ENCODE results near the gene SOCS4.
"Not testable (repeated sequence)": the region's sequence is repeated elsewhere in the genome, so short reads cannot be mapped to it uniquely, and the experiment has no call there.

The SOCS4 gene, protein sequence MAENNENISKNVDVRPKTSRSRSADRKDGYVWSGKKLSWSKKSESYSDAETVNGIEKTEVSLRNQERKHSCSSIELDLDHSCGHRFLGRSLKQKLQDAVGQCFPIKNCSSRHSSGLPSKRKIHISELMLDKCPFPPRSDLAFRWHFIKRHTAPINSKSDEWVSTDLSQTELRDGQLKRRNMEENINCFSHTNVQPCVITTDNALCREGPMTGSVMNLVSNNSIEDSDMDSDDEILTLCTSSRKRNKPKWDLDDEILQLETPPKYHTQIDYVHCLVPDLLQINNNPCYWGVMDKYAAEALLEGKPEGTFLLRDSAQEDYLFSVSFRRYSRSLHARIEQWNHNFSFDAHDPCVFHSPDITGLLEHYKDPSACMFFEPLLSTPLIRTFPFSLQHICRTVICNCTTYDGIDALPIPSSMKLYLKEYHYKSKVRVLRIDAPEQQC

DNA sequence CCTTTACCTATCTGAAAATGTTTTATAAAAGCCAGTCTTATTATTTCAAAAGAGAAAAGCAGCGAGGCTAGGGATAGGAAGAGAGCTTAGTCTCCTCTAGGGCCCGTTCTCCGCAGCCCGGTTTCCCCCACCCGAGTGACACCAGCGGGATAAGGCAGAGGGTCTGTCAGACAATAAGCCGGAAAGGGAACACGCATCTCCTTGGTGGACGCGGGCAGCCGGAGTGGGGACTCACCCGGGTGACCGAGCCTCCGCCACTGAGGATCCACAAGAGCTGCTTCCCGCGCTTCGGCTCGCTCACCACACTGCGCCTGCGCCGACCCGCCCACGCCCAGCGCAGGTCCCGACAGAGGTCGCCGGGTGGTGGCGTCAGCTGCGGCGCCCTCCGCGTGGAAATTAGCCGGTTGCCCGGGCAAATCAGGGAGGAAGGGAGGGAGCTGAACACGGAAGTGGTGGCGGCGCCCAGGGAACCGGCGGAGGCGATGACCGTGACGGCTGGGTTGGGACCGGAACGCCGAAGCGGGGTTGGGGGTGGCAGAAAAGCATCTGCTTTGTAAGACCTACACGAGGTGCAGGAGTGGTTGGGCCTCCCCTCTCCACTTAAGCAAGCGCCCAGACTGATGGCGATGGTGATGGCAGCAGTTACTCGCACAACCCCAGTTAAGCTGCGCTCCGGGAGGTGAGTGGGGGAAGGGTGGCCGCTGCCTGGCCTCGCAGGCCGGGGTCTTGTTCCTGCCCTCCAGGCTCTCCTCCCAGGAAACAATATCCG, at the start of gene SOCS4, which contains the start of gene WDHD1:
SOCS4 (plus strand) TSS at position 444 of the 769 bp plus-strand sequence. CDS start 15,806 bp downstream, outside the sequence.
WDHD1 (minus strand) TSS at position 307 of the 769 bp plus-strand sequence. CDS start 312 bp downstream, outside the sequence.
- DNase-seq (ENCODE audit: low spot score) = peak; percentile 88

DNA sequence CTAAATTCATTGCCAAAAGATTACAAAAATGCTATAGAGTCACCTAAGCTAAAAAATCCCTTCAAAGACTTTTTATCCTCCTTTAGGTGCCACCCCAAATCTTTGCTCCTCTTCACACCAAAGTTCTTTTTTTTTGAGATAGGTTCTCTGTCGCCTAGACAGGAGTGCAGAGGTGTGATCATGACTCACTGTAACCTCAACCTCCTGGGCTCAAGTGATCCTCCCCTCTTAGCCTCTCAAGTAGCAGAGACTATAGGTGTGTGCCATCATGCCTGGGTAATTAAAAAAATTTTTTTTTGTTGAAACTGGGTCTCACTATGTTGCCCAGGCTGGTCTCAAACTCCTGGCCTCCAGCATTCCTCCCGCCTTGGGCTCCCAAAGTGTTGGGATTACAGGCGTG, 48.0 kb upstream of the SOCS4 start:
- DNase-seq (ENCODE audit: low spot score) = no peak

DNA sequence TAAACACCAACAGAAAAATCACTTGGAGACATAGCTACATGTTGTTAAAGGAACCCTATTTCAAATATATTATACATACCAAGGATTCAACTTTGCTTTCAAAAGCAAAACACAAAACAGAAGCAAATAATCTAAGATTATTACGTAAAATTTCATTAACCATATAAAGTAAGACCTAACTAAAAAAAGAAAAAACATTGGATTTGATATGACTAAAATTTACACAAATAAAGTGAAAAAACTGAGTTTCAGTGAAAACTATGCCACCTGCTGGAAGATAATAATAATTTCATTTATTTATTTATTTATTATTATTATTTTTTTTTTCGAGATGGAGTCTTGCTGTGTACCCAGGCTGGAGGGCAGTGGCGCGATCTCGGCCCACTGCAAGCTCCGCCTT, 45.3 kb upstream of the SOCS4 start:
- no peak for DNase-seq (ENCODE audit: low spot score)

DNA sequence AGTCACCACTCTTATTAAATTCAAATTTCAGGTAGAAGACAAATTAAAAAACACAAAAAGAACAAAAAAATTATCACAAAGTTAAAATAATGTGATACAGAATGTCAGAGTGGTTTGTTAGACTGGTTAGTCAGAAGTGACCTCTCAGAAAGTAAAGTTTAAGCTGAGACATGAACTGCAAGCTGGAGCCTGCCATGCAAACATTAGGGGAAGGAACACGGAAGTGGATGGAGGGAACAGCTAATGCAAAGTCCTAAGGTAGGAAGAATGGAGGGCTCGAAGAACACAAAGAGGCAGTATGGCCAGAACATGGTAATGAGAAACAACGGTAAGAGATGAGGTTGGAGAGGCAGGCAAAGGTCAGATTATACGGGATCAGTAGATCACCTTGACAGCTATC, 41.9 kb upstream of the SOCS4 start:
- DNase-seq (ENCODE audit: low spot score) = no peak

DNA sequence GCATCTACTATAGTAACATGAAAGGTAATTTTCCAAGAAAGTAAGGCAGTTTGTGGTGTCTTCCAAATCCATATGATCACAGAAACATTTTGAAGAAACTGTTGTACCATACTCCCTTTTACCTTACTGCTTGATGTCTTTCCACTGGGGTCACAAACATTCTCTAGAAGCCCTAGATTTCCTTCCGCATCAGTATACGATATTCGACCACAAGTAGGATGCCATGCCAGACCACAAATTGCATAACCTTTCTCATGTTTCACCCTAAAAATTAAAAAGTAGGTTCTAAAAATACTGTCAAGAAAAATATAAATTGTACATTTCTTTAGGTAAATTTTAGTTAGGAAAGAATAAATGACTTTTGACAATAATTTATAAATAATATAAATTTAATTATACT, 26.7 kb upstream of the SOCS4 start:
- DNase-seq (ENCODE audit: low spot score) = no peak

DNA sequence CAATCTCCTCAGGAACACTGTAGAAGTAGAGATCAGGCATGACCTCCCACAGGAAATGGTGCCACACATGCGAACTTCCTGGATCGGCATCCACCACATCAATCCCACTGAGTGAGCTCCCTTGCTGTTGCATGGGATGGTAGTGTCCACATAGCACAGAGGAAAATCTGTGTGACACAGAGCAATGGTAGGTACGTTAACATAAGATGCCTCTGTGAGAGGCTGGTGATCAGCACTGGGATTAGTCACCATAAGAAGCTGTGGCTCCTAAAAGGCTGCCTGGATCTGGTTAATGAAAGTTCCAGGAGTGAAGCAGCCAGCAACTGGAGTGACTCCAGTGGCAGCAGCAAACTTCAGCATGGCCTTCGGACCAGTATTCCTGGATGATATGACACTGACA, 22.0 kb upstream of the SOCS4 start:
- DNase-seq (ENCODE audit: low spot score) = no peak

DNA sequence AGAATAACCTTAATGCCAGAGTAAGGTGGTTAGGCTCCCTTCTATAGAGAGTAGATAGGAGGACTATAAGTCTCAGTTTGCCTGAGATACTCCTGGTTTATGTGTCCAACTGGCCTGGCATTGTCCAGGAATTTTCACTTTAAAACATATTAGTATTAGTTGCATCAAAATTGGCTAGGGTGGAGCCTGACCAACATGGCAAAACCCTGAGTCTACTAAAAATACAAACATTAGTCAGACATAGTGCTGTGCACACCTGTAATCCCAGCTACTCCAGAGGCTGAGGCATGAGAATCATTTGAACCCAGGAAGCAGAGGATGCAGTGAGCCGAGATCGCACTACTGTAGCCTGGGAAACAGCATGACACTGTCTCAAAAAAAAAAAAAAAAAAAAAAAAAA, 12.0 kb upstream of the SOCS4 start:
- DNase-seq (ENCODE audit: low spot score) = no peak

DNA sequence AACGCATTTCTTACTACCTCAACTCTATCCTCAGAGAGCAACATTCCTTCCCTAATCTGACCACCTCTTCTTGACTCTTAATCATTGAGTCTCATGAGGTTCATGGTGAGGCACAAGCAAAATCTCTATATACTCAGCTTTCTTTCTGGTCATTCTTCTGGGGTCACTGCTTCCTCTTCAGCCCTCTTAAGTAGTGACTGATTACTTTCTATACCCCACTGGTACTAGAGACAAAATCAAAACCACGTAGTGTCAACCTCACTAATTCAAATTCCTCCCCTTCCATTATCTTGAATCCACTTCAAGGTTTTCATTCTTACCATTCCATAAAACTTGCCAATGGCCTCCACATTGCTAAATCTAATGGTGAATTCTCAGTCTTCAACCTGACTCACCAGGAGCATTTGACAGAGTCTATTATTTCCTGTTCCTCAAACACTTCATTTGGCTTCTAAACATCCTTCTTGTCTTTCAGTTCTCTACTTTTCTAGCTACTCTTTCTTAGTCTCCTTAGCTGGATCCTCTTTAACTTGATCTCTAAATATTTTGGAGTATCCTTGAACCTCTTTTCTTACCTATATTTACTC, 7.0 kb upstream of the SOCS4 start:
- DNase-seq (ENCODE audit: low spot score) = no peak

DNA sequence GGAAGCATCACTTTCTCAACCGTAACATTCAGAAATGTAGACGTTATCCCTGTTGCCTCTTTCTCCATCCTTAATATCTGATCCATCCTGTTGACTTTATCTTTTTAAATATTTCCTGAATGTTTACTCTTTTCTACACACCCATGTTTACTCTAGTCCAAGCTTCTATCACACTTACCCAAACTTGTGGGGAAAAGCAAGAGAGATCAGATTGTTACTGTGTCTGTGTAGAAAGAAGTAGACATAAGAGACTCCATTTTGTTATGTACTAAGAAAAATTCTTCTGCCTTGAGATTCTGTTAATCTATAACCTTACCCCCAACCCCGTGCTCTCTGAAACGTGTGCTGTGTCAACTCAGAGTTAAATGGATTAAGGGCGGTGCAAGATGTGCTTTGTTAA, 2.7 kb upstream of the SOCS4 start:
- not testable (repeated sequence) for DNase-seq (ENCODE audit: low spot score)

DNA sequence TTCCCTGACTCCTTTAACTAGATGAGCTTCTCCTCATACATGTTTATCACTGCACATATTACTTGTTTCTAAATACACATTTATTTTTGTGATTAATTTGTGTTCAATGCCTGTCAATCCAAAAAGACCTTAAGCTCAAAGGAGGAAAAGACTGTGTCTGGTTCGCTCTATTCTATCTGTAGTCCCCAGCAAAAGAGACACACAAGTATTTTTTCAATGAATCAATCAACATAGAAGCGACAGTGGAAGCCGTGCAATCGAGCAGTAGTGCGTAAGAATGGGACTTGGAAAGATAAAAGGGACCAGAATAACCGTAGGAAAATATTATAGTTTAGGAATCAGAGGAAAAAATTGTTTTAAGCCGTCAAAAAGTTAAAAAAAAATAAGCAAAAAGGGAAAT, 1.1 kb upstream of the SOCS4 start:
- DNase-seq (ENCODE audit: low spot score) = no peak

DNA sequence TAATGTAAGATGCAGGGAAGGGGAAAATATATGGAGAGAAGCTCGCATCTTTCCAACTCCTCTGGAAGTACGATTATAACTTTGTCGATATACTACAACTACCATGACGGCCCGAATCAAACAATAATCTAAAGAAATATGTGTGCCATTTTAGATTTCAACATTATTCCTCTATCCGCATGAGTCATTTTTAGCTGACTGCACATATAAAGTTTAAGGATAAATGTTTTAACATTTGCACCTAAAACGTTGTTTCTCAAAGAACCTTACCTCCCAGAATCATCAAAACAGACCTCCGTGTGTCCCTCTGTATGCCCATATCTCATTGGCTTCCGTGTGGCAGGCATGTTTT, 619 bp upstream of the SOCS4 start:
- no peak for DNase-seq (ENCODE audit: low spot score)

DNA sequence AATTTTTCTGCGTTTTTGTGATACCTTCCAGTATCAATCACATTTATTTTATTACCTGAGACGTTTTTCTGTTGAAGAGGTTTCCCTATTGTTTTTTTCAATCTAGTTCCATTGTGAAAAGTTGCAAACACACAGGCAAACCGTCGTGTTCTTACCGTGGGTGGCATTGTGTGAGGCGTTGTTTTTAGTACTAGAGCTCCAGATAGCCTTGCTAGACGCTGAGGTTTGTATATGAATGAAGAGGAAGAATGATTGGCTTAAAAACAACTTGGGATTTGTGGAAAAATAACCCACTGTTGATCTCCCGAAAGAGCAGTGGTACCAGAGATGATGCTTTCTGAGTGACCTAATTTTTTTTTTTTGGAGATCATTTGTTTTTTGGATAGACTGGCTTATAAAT, 1.0 kb downstream of the SOCS4 start:
- no peak for DNase-seq (ENCODE audit: low spot score)

DNA sequence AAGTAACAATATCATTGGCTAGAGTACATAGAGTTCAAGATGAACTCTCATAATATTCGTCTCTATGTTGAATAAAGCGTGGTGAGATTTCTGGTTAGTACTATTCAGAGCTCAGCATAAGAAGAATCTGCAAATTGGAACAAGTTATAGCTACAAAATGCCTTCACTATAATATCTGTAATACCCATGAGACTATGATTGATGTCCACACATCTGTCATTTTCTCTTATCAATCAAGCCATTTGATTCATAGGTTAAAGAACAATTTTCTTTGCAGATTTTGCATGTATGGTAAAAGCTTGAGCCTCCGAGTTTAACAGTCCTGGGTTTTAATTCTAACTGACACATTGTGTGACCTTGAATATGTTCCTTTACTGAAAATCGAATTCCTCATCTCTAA, 1.4 kb downstream of the SOCS4 start:
- no peak for DNase-seq (ENCODE audit: low spot score)

DNA sequence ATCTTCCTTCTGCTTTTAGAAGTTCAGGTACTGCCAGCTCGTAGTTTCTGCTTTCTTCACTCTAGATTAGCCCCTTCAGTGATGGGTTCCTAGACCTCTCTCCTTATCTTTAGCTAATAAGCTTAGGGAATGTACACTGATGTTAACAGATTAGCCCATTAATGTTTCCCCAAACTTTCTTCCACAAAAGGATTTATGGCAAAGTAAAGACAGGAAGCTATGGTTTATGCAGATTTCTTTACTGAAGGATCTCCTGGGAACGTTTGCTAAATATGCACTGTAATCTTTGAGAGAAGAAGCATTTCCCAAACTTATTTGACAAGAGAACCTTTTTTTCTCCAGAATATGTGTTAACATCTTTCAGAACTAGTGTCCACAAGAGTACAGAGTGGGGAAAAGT, 4.2 kb downstream of the SOCS4 start:
- no peak for DNase-seq (ENCODE audit: low spot score)

DNA sequence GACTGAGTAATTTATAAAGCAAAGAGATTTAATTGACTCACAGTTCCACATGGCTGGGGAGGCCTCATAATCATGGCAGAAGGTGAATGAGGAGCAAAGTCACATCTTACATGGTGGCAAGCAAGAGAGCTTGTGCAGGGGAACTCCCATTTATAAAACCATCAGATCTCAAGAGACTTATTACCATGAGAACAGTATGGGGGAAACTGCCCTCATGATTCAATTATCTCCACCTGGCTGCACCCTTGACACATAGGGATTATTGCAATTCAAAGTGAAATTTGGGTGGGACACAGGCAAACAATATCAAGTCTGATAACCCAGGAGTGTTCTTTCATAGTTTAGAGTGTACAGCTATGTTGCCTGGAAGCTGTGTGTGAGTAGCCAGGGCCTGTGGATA, 11.0 kb downstream of the SOCS4 start:
- not testable (repeated sequence) for DNase-seq (ENCODE audit: low spot score)

DNA sequence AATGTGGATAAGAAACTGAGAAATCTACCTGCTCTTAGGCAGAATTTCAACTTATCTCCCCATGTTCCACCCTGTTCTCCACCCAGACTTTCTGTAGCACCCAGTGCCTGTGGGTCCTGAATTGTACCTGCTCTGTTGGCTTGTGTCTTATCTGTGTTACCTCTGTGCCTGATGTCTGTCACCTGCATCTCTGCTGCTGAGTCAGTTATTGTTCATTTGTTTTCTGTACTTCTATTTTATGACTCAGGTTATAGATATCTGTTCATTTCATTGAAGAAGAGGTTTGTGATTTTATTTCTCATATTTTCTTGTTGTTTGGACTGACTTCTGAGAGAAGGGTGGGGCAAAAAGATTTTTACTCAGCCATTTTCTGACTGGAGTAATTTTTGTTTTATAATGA, 11.7 kb downstream of the SOCS4 start:
- DNase-seq (ENCODE audit: low spot score) = no peak

DNA sequence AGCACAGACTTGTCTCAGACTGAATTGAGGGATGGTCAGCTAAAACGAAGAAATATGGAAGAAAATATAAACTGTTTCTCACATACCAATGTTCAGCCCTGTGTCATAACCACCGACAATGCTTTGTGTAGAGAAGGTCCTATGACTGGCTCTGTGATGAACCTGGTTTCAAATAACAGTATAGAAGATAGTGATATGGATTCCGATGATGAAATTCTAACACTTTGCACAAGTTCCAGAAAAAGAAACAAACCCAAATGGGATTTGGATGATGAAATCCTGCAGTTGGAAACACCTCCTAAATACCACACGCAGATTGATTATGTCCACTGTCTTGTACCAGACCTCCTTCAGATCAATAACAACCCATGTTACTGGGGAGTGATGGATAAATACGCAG, 16.5 kb downstream of the SOCS4 start:
- DNase-seq (ENCODE audit: low spot score) = no peak

DNA sequence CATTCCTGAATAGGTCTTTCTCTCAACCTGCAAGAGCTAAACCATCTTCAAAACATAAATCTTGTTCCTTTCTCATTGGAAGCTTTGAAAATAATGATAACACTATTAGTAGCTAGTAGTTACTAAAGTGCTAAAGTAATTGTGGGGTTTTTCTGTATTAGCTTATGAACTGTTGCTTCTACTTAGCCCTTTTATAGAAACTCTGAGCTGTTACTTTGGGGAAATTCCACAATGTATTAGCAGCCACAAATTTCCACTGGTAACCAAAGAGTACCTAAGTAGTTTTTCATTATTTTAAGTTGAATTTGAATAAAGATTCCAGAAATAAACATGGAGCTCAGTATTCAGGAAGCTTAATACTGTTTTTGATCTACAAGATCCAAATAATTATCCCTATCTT, 18.1 kb downstream of the SOCS4 start:
- no peak for DNase-seq (ENCODE audit: low spot score)

DNA sequence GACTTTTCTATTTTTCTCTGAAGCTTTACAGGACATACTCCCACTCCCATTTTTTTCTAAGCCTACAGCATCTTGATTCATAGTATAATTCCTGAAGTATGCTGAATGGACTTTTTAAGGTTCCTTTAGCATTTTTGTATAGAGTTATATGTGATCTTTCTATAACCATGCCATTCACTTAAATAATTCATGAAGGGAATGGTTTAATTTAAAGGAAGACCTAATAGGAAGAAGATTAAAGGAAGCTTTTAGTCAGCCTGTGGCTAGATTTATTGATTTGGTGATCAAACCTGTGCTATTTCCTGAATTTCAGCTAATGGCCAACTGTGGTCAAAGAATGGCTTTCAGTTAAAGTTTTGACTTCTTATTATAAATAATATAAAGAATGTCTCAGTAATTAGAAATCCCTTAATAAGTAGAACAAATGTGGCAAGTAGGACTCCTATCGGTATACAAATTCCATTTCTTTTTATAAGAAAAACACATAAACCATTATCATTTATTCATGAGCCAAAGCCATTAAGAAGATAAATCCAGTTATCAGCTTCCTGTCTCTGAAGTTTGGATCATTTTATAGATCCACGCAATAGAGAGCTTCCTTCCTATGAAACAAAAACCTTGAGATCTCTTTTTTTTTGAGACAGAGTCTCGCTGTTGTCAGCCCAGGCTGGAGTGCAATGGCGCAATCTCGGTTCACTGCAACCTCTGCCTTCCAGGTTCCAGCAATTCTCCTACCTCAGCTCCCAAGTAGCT, 20.4 kb downstream of the SOCS4 start:
- no peak for DNase-seq (ENCODE audit: low spot score)

DNA sequence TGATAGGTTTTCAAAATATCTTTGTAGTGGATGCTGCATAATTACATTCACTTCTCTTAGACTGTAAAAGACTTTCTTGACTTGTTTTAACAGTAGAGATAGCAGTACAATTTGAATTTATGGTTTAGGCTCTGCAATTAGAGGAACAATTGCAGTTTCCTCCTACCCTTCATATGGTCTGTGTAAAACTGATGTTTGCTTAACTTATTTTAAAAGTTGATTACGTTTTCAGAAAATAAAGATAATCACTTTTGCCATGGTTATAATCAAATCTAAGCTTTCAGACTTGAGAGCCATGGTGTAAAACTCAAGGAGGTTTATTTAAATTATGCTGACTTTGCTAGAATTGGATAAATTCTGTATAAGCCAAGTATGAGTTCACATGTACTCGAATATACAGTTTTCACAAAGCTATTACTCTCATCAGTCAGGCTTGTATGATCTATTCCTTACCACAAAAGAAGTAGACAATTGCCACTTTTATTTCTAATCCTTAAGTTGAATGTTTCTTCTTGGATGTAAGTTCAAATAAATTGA, 21.9 kb downstream of the SOCS4 start:
- no peak for DNase-seq (ENCODE audit: low spot score)

DNA sequence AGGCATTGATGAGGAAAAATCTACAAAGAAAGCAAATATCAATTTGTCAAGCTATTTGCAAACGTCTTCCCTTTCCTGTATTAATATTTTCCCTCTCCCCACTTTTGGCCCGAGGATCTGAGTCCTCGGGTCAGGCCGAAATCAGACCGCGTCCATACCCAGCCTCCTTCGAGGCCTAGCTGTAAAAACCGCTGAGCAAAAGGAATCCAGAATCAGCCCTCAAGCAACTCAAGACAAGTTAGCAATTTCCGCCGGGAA, 24.1 kb downstream of the SOCS4 start:
- DNase-seq (ENCODE audit: low spot score) = no peak

All from hepatic stellate cell (primary cell).